Muscle layer of colon (tissue), 2 donors: ENCODE results near the gene CRYBG1.

Source experiments
- H3K27ac ChIP-seq: one replicate; pipeline ENCODE4 v1.7.0; 2013; ENCODE audit warnings: low read depth, mild to moderate bottlenecking, low read length, moderate library complexity
- H3K27me3 ChIP-seq, 2 donors: one replicate each; pipeline ENCODE4 v1.7.0; 2013; ENCODE audit warnings: low read length in 2 of 2, mild to moderate bottlenecking in 2 of 2; ENCODE audit not compliant: insufficient read depth in 2 of 2, control insufficient read depth in 1 of 2
- H3K36me3 ChIP-seq: one replicate; pipeline ENCODE4 v1.7.0; 2013; ENCODE audit warnings: mild to moderate bottlenecking, low read length; ENCODE audit not compliant: insufficient read depth
- H3K4me1 ChIP-seq: one replicate; pipeline ENCODE4 v1.7.0; 2013; ENCODE audit warnings: mild to moderate bottlenecking, low read length; ENCODE audit not compliant: insufficient read depth
- H3K4me3 ChIP-seq, 2 donors: one replicate each; pipeline ENCODE4 v1.7.0; 2013; ENCODE audit warnings: low read length in 2 of 2, low read depth in 1 of 2, mild to moderate bottlenecking in 1 of 2, moderate library complexity in 1 of 2
- H3K9ac ChIP-seq: one replicate; pipeline ENCODE4 v1.7.0; 2013; ENCODE audit warnings: low read length
- H3K9me3 ChIP-seq: one replicate; pipeline ENCODE4 v1.7.0; 2013; ENCODE audit warnings: mild to moderate bottlenecking, low read length
- donor health status: abdominal sarcoma.
- donor health status: Adenocarcinoma of cecum.

CRYBG1 gene

DNA sequence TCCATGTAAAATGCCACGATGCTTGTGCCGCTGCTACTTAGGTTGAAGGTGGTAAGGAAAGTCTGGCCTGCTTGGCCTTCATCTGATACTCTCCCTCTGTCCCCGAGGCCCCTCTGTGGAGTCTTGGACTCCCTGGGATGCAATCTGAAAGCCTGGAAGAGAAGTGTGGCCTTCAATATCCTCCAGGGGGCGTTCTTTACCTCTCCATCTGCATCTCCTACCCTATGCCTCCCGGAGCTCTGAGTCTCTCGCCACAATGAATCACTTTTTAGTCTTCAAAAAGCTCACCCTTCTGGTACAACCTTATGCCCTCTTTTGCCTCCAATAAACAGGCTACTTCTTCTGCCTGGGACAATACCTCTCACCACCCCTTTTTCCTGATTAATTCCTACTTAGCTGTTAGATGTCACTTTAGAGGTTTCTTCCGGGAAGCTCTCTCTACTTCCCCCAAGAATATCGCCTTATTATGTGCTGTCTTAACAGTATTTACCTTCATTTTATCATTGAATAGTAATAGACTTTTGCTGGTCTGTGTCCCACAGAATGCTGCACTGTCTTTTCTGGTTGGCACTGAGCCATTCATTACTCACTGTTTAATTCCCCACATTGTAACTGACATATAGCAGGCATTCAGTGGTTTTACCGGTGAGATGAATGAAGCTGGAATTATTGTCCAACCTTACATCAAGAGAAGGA is 21.0 kb upstream of the CRYBG1 start:
- Histone ChIP-seq H3K27ac (no peak overlapping the region), H3K9ac (no peak overlapping the region), H3K36me3 (no peaks in the 10 kb centered on the region), H3K9me3 (no peaks in the 10 kb centered on the region), H3K27me3 (no peaks in the 10 kb centered on the region), H3K4me3 (no peak overlapping the region), H3K4me1 (peaks cover 6% of the 10 kb centered on the region)

- Histone ChIP-seq H3K27ac (no peak overlapping the region), H3K4me3 (no peak overlapping the region), H3K36me3 (no peaks in the 10 kb centered on the region), H3K9me3 (no peaks in the 10 kb centered on the region), H3K9ac (no peak overlapping the region), H3K4me1 (no peaks in the 10 kb centered on the region), H3K27me3 (no peaks in the 10 kb centered on the region)
Measured at GRCh38 chr6:106347219-106347618, 13.3 kb upstream of the CRYBG1 start.

DNA sequence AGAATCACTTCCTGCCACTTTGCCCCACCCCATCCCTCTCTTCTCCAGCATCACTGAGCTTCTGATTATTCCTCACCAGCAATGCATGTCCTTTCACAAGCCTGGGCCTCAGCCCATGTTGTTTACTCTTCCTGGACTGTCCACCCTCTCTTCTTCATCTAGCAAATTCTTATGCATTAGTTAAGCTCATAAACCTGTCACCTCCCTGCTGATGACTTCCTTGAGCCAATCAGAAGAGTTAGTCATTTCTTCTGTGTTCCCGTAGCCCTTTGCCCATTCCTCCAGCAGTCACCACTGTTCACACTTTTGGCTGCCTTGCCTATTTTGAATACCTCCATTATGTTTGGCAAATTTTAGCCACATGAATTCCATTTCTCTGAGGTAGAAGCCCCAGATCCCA is 4.1 kb upstream of the CRYBG1 start:
- no peaks in the 10 kb centered on the region for H3K9me3 ChIP-seq
- no peak overlapping the region for H3K4me3 ChIP-seq
- H3K27me3 ChIP-seq: peaks cover 4 to 20% of the 10 kb centered on the region in 2 donors
- H3K27ac ChIP-seq: no peak overlapping the region
- peaks cover 6% of the 10 kb centered on the region for H3K4me1 ChIP-seq
- H3K9ac ChIP-seq: no peak overlapping the region
- H3K36me3 ChIP-seq: no peaks in the 10 kb centered on the region

DNA sequence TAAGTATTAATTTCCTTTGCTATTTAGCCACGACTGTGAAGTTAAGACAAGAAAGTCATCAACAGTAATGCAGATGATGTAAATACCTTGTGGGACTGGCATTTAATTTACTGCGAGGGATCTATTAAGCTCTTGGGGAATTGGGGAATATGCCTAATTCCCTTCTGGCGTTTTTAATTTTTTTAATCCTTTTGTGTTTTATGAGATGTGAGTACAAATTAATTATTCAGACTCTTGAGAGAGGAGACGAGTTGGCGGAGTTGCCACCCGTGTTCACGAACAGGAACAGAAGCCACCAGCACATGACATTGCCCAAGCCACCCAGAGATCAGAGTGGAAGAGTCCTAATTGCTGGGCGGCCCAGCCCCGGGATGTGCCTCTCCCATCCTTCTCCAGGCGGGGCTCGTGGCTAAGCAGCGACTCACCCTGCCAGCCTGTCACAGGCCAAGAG is 533 bp upstream of the CRYBG1 start:
- Histone ChIP-seq H3K9ac (peak overlapping the region; percentile 39), H3K27me3 (peaks cover 4 to 20% of the 10 kb centered on the region in 2 donors), H3K4me1 (peaks cover 6% of the 10 kb centered on the region), H3K4me3 (peak overlapping the region; percentile 64), H3K36me3 (no peaks in the 10 kb centered on the region), H3K9me3 (no peaks in the 10 kb centered on the region), H3K27ac (no peak overlapping the region)

- no peak overlapping the region for H3K27ac ChIP-seq
- H3K4me1 ChIP-seq: peaks cover 6% of the 10 kb centered on the region
- peak overlapping the region; percentile 64 for H3K4me3 ChIP-seq
- no peaks in the 10 kb centered on the region for H3K9me3 ChIP-seq
- no peaks in the 10 kb centered on the region for H3K36me3 ChIP-seq
- H3K9ac ChIP-seq: peak overlapping the region; percentile 33
- H3K27me3 ChIP-seq: peaks cover 4 to 20% of the 10 kb centered on the region in 2 donors
Measured at GRCh38 chr6:106360989-106361430, 493 bp downstream of the CRYBG1 start.

DNA sequence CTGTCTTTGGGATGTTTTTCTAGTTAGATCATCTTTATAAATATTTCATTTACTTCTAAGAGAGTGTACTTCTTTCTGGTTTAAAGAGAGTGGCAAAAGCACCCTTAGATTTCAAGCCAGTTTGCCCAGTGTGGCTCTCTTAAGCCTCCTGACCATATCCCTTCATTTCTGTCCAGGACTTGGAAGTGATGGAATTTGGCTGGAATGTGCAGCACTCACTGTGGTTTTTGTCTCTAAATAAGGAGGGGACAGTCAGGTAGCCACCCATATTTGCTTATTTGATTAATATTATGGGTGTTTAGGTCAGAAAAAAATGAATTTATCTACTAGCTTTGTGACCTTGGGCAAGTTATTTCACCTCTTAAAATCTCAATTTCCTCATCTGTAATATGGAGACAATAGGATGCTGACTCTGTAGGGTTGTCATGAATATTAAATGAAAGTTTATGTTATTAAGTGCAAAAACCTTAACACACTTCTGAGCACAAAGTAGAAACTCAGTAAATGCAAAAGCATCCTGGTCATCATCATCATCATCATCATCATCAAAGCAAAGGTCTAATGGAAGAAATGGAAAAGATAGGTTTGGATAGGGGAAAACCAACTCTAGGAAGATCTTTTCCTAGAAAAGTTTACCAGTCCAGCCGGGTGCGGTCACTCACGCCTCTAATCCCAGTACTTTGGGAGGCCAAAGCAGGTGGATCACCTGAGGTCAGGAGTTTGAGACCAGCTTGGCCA is 3.1 kb downstream of the CRYBG1 start:
- peaks cover 6% of the 10 kb centered on the region for H3K4me1 ChIP-seq
- H3K9ac ChIP-seq: no peak overlapping the region
- H3K4me3 ChIP-seq: no peak overlapping the region
- peaks cover 0 to 14% of the 10 kb centered on the region in 2 donors for H3K27me3 ChIP-seq
- H3K36me3 ChIP-seq: no peaks in the 10 kb centered on the region
- no peak overlapping the region for H3K27ac ChIP-seq
- no peaks in the 10 kb centered on the region for H3K9me3 ChIP-seq

GRCh38 chr6:106369739-106370138 is 9.2 kb downstream of the CRYBG1 start:
- H3K27ac ChIP-seq: no peak overlapping the region
- H3K9ac ChIP-seq: no peak overlapping the region
- H3K27me3 ChIP-seq: no peaks in the 10 kb centered on the region
- no peaks in the 10 kb centered on the region for H3K36me3 ChIP-seq
- H3K4me1 ChIP-seq: peaks cover 22% of the 10 kb centered on the region
- H3K4me3 ChIP-seq: no peak overlapping the region
- no peaks in the 10 kb centered on the region for H3K9me3 ChIP-seq

DNA sequence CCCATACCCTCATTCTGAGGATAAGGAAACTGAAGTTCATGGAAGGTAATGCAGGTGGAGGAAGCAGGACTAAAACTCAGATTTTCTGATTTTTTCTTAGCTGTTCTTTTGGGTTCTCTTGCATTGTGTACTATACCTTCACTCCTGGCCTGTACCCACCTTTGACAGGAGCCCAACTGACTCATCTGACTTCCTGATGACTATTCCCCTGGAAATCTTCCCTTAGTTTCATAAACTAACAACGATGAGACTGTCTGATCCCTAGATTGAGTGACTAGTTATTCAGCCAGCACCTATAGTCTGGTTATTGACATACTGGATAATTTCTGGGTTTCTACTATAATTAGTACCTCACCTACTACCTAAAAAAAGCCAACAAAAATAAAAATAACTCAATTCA is 10.1 kb downstream of the CRYBG1 start:
- Histone ChIP-seq H3K4me1 (peaks cover 22% of the 10 kb centered on the region), H3K4me3 (no peak overlapping the region), H3K9ac (no peak overlapping the region), H3K27me3 (no peaks in the 10 kb centered on the region), H3K36me3 (no peaks in the 10 kb centered on the region), H3K9me3 (no peaks in the 10 kb centered on the region), H3K27ac (no peak overlapping the region)

- H3K9me3 ChIP-seq: no peaks in the 10 kb centered on the region
- H3K27ac ChIP-seq: no peak overlapping the region
- H3K4me1 ChIP-seq: peaks cover 36% of the 10 kb centered on the region
- no peaks in the 10 kb centered on the region for H3K27me3 ChIP-seq
- no peaks in the 10 kb centered on the region for H3K36me3 ChIP-seq
- H3K9ac ChIP-seq: no peak overlapping the region
- H3K4me3 ChIP-seq: no peak overlapping the region
Measured at GRCh38 chr6:106372838-106373501, 12.5 kb downstream of the CRYBG1 start.

DNA sequence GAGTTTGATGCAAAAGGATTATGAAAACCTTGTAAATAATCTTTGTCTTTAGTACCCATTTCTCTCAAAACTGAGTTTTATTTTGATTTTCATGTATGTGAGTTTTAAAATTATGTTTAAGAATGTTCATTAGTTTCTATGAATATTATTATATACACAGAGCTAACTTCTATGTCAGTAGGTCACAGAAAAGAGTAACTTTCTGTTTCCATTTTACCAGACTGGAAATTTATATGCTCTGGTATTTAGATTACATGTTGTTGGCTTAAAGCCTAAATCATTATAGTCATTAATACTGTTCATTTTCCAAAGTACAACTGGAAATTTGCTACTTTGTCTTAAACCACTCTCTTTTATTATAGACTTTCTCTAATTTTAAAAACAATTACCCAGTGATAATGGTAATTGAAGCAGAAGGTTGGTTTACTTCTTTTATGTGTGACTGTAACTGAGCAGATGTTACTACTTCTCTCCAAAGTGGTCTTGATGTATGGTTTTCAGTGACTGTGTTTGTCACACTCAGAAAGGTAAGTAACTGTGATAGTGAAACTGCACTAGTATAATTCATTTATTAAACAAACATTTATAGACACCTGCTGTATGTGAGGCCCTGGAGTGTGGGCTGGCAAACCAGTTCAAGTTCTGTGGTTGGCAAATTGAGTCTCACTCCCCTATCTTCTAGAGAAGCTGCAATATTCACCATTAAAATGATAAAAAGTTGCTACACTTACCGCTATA is 13.2 kb downstream of the CRYBG1 start:
- Histone ChIP-seq H3K9ac (no peak overlapping the region), H3K4me1 (peaks cover 36% of the 10 kb centered on the region), H3K27me3 (no peaks in the 10 kb centered on the region), H3K27ac (no peak overlapping the region), H3K4me3 (no peak overlapping the region), H3K9me3 (no peaks in the 10 kb centered on the region), H3K36me3 (no peaks in the 10 kb centered on the region)

DNA sequence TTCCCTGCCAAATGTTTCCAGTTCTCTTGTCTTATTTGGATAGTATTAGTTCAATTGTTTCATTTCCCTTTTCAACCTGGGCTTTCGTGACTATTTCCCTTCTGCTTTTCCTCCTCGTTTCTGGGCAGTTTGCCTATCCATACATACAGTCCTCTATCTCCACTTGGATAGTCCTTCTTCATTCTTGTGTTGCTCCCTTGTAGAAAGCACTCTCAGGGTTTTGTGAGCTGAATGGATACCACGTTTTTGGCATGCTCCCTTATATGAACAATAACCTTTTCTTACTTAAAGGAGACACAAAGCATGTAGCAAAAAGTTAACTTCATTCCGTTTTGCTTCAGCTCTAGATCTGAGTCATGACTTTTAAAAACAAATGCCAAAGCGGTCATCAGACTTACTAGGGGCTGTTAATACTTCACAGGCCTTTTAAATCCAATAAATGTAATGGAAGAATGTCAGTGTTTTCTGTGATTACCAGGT is 16.6 kb downstream of the CRYBG1 start:
- Histone ChIP-seq H3K9ac (no peak overlapping the region), H3K9me3 (no peaks in the 10 kb centered on the region), H3K27ac (no peak overlapping the region), H3K4me3 (no peak overlapping the region), H3K27me3 (no peaks in the 10 kb centered on the region), H3K36me3 (no peaks in the 10 kb centered on the region), H3K4me1 (peaks cover 17% of the 10 kb centered on the region)
